Nucleus accumbens (tissue), 56 donors: Measurements from ENCODE around the gene APOA4.

Source experiments
- DNase-seq, 56 donors: peaks; one replicate each; lab custom pipeline; 2025; lab: John Stamatoyannopoulos, UW

Gene APOA4

GRCh38 chr11:116823031-116823843 lies at the start of gene APOA4:
APOA4 (minus strand) TSS chr11:116823304; CDS start chr11:116823191, 113 bp downstream.
- DNase-seq: no peak

- DNase-seq: no peak
Observed at GRCh38 chr11:116871248-116871647, 48.1 kb upstream of the APOA4 start.

- no peak for DNase-seq
Observed at GRCh38 chr11:116870054-116870453, 47.0 kb upstream of the APOA4 start.

- DNase-seq: peak in 14 of 56 donors; percentile 15 to 62 (median 28)
Observed at GRCh38 chr11:116869610-116870009, 46.5 kb upstream of the APOA4 start.

DNA sequence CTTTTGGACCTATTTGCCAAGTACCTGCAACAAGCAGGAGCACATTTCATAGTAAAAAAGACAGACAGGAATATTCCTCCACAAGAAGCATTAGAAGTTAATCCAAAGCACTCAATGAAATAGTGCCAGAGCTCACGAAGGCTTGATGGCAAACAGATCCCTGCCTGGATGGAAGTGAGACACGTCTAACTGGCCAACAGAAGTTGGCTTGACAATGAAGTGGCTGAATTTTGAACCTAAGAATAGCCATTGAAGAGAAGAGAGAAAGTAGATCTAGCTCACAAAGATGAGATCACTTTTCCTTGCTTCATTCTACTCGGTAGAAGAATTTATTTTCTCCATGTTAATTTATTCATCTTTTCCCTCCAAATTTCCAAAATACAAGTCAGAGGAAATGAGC lies 45.0 kb upstream of the APOA4 start:
- DNase-seq: no peak

GRCh38 chr11:116867619-116868018 lies 44.5 kb upstream of the APOA4 start:
- DNase-seq: no peak

GRCh38 chr11:116866804-116867455 lies 43.8 kb upstream of the APOA4 start:
- DNase-seq: no peak

GRCh38 chr11:116865696-116866095 lies 42.6 kb upstream of the APOA4 start:
- DNase-seq: no peak

DNA sequence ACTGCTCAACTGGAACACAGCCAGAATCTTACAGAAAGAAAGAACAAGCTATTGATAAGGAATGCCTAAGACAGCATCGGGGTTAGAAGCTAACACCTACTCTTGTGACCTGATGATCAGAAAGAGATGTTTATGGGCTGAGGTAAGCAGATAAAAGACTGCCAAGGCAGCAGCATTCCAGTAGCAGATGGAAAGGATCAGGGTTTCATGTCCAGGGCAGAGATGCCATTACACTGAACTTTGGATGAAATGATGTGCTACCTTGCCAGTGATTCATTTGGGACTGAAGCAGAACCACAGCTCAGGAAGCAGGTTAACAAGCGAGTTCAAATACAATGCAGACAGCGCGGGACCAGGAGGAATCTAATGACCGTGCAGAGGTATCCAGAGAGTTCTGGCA lies 41.4 kb upstream of the APOA4 start:
- no peak for DNase-seq

- no peak for DNase-seq
Observed at GRCh38 chr11:116862951-116863350, 39.8 kb upstream of the APOA4 start.

- no peak for DNase-seq
Observed at GRCh38 chr11:116862185-116862584, 39.1 kb upstream of the APOA4 start.

DNA sequence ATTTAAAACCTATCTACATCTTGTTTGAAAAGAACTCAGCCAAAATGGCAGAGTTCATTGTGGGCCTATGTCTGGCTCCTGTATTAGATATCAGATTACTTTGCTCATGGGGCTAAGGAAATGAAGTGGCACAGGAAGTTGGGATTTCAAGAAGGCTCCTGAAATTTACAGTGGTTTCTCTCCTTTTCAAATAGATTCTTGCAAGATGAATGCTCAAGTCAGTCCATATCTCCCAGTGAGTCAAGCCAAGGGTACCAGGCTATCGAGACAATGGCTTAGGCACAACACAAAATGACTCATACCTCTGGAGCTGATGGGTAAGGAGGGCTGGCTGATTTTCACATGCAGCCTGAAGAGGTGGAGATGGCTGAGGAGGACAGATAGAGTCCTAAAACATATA lies 38.4 kb upstream of the APOA4 start:
- no peak for DNase-seq

DNA sequence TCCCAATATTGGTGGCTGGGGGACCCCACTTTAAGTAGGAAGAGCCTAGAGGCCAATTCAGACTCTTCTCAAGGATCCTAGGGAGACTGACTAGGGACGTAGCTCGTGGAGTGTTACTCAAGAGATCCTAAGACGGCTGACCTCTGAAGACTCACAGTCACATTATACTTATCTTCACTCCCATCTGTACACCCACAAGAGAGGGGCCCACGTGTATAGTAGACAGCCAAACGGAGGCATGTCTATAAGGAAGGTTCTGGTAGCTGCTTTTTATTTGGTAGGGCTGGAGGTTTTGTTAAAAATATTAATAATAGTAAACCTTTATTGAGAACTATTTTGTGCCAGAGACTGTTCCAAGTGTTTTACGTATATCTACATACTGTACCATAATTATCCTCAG lies 37.2 kb upstream of the APOA4 start:
- no peak for DNase-seq

- no peak for DNase-seq
Observed at GRCh38 chr11:116859175-116859574, 36.1 kb upstream of the APOA4 start.

GRCh38 chr11:116857936-116858335 lies 34.8 kb upstream of the APOA4 start:
- no peak for DNase-seq

- DNase-seq: no peak
Observed at GRCh38 chr11:116857316-116857715, 34.2 kb upstream of the APOA4 start.

- no peak for DNase-seq
Observed at GRCh38 chr11:116856423-116856822, 33.3 kb upstream of the APOA4 start.

- DNase-seq: no peak
Observed at GRCh38 chr11:116855413-116855812, 32.3 kb upstream of the APOA4 start.

- no peak for DNase-seq
Observed at GRCh38 chr11:116853461-116854073, 30.5 kb upstream of the APOA4 start.

DNA sequence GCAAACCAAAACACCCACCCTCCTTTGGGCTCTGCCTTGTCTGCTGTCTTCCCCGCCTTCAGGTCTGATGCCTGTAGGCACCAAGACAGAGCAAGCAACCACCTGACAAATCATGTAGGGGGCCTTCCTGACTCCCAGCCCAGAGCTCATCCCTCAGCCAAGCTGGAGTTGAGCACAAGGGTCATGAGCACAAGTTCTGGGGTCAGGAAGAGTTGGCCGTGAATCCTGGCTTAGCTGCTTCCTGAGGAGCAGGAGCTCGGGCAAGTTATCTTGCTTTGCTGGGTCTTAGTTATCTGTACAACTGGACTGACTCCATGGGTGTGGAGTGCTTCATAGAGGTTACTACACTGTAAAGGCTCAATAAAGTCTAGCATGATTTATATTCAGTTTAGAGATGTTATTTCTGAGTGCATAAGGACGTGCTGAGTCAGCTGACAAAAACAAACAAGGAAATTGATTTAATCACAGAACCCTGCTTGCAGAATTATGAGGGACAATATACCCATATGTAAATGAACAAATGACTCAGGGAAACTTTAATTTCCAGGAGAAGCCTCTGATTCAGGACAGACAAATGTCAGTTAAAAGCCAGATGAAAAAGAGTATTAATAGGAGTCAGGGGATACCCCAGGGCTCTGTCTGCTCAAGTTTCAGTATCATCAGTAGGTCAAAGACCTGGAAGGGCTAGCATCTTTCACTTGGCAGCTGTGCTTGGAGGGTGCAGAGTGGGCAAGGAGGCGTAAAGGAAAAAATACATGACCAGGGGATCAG lies 29.3 kb upstream of the APOA4 start:
- peak in 1 of 56 donors; percentile 10 for DNase-seq

GRCh38 chr11:116851626-116852025 lies 28.5 kb upstream of the APOA4 start:
- DNase-seq: peak in 2 of 56 donors; percentile 17 to 26
